Esophagus squamous epithelium (tissue), 4 donors: ENCODE data around the gene CTSF.

ENCODE experiments used
- CTCF ChIP-seq, 6 experiments: fragments of 450-650 bp in 4 of 6; fragments of 200-600 bp in 2 of 6; sonication (generic) in 2 of 6; IDR thresholded peaks; one replicate each; pipeline ENCODE4 v1.5.1; 2016 to 2019; ENCODE audit warnings: antibody characterized with exemption in 6 of 6, mild to moderate bottlenecking in 4 of 6, moderate library complexity in 4 of 6
- POLR2A ChIP-seq, 4 donors: fragments of 450-650 bp; IDR thresholded peaks; one replicate each; pipeline ENCODE4 v1.6.1; 2017; ENCODE audit warnings: antibody characterized with exemption in 4 of 4, mild to moderate bottlenecking in 4 of 4, moderate library complexity in 3 of 4

DNA sequence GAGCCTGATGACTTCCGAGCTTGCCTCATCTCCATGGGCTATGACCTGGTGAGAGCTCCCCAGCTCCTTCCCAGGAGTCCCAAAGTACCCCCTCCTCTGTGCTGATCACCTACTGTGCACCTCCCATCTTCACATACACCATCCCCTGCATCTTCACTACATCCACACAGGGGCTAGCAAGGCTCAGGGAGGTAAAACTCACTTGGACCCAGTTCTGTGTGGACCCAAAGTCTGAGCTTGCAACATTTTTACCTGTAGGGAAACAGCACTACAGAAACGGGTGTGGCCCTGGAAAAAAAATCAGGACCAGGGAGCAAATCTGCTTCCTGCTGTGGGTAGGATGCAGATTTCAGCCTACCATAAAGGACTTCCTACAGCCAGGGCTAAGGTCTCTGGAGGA lies 6.1 kb downstream of the CTSF start:
- TF ChIP-seq POLR2A (IDR thresholded peaks at IDR 0.05) (no peak), CTCF (IDR thresholded peaks at IDR 0.05) (no peak)
